MCF 10A (cell line): Measurements from ENCODE around the gene RPRD1A. TPM values are rescaled to one million over a fixed set of nuclear protein-coding genes. Genes with fewer than 3 reads are reported as not detected.
A peak's percentile ranks its signal among the peaks of the same experiment; 100 is the strongest.

ENCODE experiments used
- BruUV-seq: library from RNA; stranded (reverse); fragments of 400-500 nt; replicated peaks from 2 replicates; lab custom pipeline; 2021; lab: Mats Ljungman, UMichigan
- CTCF ChIA-PET: fragments of 300-600 bp; sonication (Branson Sonifier 250); formaldehyde crosslinking; extraction: SDS; loops from one replicate; lab custom pipeline; 2021; ENCODE audit warnings: antibody characterized with exemption, inconsistent platforms; lab: Yijun Ruan, JAX
- POLR2A ChIA-PET: fragments of 300-600, 350-650 bp; sonication (Branson Sonifier 250); formaldehyde crosslinking; extraction: SDS; loops from one replicate; lab custom pipeline; 2020; ENCODE audit warnings: antibody characterized with exemption, inconsistent platforms; lab: Yijun Ruan, JAX
- DNase-seq: peaks from one replicate; pipeline ENCODE4 v3.0.0-alpha.2; 2018; ENCODE audit not compliant: unreplicated experiment
- H3K27ac Mint-ChIP-seq: one replicate; pipeline ENCODE4 v1.8.0; 2022; ENCODE audit warnings: mild to moderate bottlenecking, low read depth, mixed read lengths; ENCODE audit not compliant: unreplicated experiment
- H3K27me3 Mint-ChIP-seq: one replicate; pipeline ENCODE4 v1.8.0; 2022; ENCODE audit warnings: mixed read lengths; ENCODE audit not compliant: insufficient read depth, unreplicated experiment
- H3K36me3 Mint-ChIP-seq: one replicate; pipeline ENCODE4 v1.8.0; 2022; ENCODE audit warnings: mild to moderate bottlenecking, moderate library complexity, mixed read lengths; ENCODE audit not compliant: insufficient read depth, unreplicated experiment
- H3K4me1 Mint-ChIP-seq: one replicate; pipeline ENCODE4 v1.8.0; 2022; ENCODE audit warnings: mixed read lengths; ENCODE audit not compliant: insufficient read depth, unreplicated experiment
- H3K4me3 Mint-ChIP-seq: one replicate; pipeline ENCODE4 v1.8.0; 2022; ENCODE audit warnings: mild to moderate bottlenecking, moderate library complexity, mixed read lengths; ENCODE audit not compliant: unreplicated experiment
- H3K9me3 Mint-ChIP-seq: one replicate; pipeline ENCODE4 v1.8.0; 2022; ENCODE audit warnings: mixed read lengths; ENCODE audit not compliant: unreplicated experiment
- CTCF ChIP-seq: fragments of 200-600 bp; IDR thresholded peaks from one replicate; pipeline ENCODE4 v1.8.0; 2022; ENCODE audit warnings: antibody characterized with exemption, mild to moderate bottlenecking; ENCODE audit not compliant: unreplicated experiment
- intact Hi-C: fragments of 100-400 bp; cut with micrococcal nuclease; formaldehyde crosslinking; loops from 2 replicates; pipeline ENCODE4 v1.14.1; 2022
- total RNA-seq: library from RNA; stranded (reverse); gene quantifications from 2 replicates; pipeline ENCODE4 v1.2.3, GENCODE V29; 2022

The RPRD1A gene
- total RNA-seq, 1 experiment from 2014 or later: 89.1 TPM

- no peak for TF ChIP-seq CTCF
- ChIA-PET POLR2A (interaction anchor here (0.8 to 2.0 kb wide), 5 partner anchors 12 to 101 kb away, joined by 3 to 6 read pairs (median 3); partner anchors contain the start of genes ELP2 and RPRD1A), CTCF (interaction anchor here (0.6 to 0.9 kb wide), 2 partner anchors 14 to 284 kb away, joined by 3 to 4 read pairs; no protein-coding TSS in a partner anchor)
- peaks cover 7% of the 10 kb centered on the region for H3K9me3 Mint-ChIP-seq
- H3K4me3 Mint-ChIP-seq: peak overlapping the region; percentile 8
- no peaks in the 10 kb centered on the region for H3K36me3 Mint-ChIP-seq
- intact Hi-C loops: loop anchor here (5.0 kb wide), 1 partner anchor 57 kb away; no protein-coding TSS in a partner anchor
- H3K27ac Mint-ChIP-seq: peak overlapping the region; percentile 77
- DNase-seq: peak; percentile 60
- no peaks in the 10 kb centered on the region for H3K27me3 Mint-ChIP-seq
- no TSS peak for BruUV-seq
- peaks cover 11% of the 10 kb centered on the region for H3K4me1 Mint-ChIP-seq
Observed at GRCh38 chr18:36089001-36089400, 21.6 kb upstream of the RPRD1A start.

- TF ChIP-seq CTCF: no peak
- no peaks in the 10 kb centered on the region for H3K36me3 Mint-ChIP-seq
- BruUV-seq: no TSS peak
- peaks cover 11% of the 10 kb centered on the region for H3K4me1 Mint-ChIP-seq
- ChIA-PET CTCF (interaction anchor here (0.6 to 0.9 kb wide), 2 partner anchors 58 to 199 kb away, joined by 3 to 4 read pairs; no protein-coding TSS in a partner anchor), POLR2A (interaction anchor here (0.8 to 2.0 kb wide), 3 partner anchors 12 to 42 kb away, joined by 3 to 6 read pairs (median 6); partner anchors contain the start of genes ELP2 and RPRD1A)
- H3K27ac Mint-ChIP-seq: no peak overlapping the region
- no peak for DNase-seq
- H3K27me3 Mint-ChIP-seq: no peaks in the 10 kb centered on the region
- no peak overlapping the region for H3K4me3 Mint-ChIP-seq
- intact Hi-C loops: loop anchor here (5.0 kb wide), 1 partner anchor 56 kb away; no protein-coding TSS in a partner anchor
- H3K9me3 Mint-ChIP-seq: peaks cover 12% of the 10 kb centered on the region
Observed at GRCh38 chr18:36088256-36088655, 20.9 kb upstream of the RPRD1A start.

DNA sequence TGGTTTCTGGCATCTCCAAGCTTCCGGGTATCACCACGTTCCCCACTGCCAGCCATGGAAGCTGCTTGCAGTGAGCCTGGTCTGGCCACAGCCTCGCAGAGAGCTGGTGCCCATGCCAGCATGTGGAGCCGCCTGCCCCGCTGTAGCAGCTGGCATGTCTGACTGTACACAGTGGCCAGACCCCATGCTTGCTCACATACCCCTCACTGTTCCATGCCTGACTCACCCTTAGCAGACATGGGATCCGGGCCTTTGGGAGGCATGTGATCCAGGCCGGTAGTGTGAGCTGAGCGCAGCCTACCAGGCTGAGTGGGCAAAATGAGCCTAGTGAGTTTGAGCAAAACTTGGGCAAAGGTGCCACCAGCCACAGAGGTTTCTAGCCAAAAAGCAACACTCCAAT is 18.8 kb upstream of the RPRD1A start:
- Mint-ChIP-seq H3K27ac (no peak overlapping the region), H3K4me3 (no peak overlapping the region), H3K36me3 (no peaks in the 10 kb centered on the region), H3K4me1 (peaks cover 11% of the 10 kb centered on the region), H3K9me3 (peaks cover 12% of the 10 kb centered on the region), H3K27me3 (no peaks in the 10 kb centered on the region)
- POLR2A ChIA-PET: interaction anchor here (0.9 to 1.0 kb wide), 2 partner anchors 12 to 19 kb away, joined by 3 read pairs; no protein-coding TSS in a partner anchor
- BruUV-seq: no TSS peak
- CTCF ChIA-PET: interaction anchor here (0.6 to 2.8 kb wide), 4 partner anchors 9 to 217 kb away, joined by 3 to 11 read pairs (median 3); no protein-coding TSS in a partner anchor
- intact Hi-C loops: loop anchor here (5.0 kb wide), 1 partner anchor 54 kb away; no protein-coding TSS in a partner anchor
- no peak for DNase-seq
- TF ChIP-seq CTCF: no peak

GRCh38 chr18:36085195-36085594 is 17.8 kb upstream of the RPRD1A start:
- intact Hi-C loops: loop anchor here (5.0 kb wide), 1 partner anchor 53 kb away; no protein-coding TSS in a partner anchor
- Mint-ChIP-seq H3K4me1 (peaks cover 11% of the 10 kb centered on the region), H3K27ac (no peak overlapping the region), H3K4me3 (no peak overlapping the region), H3K9me3 (peaks cover 12% of the 10 kb centered on the region), H3K36me3 (no peaks in the 10 kb centered on the region), H3K27me3 (no peaks in the 10 kb centered on the region)
- BruUV-seq: no TSS peak
- ChIA-PET CTCF (interaction anchor here (0.5 to 2.8 kb wide), 4 partner anchors 10 to 457 kb away, joined by 3 to 11 read pairs (median 4); no protein-coding TSS in a partner anchor), POLR2A (no interaction called here)
- no peak for TF ChIP-seq CTCF
- DNase-seq: no peak
